HCT116 (cell line): ENCODE measurements around the gene CPTP.

Experiments
- EGR1 ChIP-seq: IDR thresholded peaks from 2 replicates; pipeline ENCODE4 v1.6.1; 2012; ENCODE audit warnings: low read depth
- EZH2 ChIP-seq: fragments of 200-600 bp; sonication (generic); IDR thresholded peaks from 2 replicates; pipeline ENCODE4 v1.6.1; 2017; ENCODE audit warnings: antibody characterized with exemption, mixed run types
- FOSL1 ChIP-seq: IDR thresholded peaks from 2 replicates; pipeline ENCODE4 v1.6.1; 2012; ENCODE audit warnings: low read depth
- POLR2A ChIP-seq: IDR thresholded peaks from 2 replicates; pipeline ENCODE4 v1.7.0; 2011; ENCODE audit warnings: borderline replicate concordance; ENCODE audit not compliant: insufficient read depth, insufficient read length; ENCODE audit errors: extremely low read depth
- POLR2AphosphoS5 ChIP-seq: IDR thresholded peaks from 2 replicates; pipeline ENCODE4 v1.6.1; 2011; ENCODE audit warnings: mild to moderate bottlenecking, low read depth, low read length, moderate library complexity
- RAD21 ChIP-seq: IDR thresholded peaks from 2 replicates; pipeline ENCODE4 v1.6.1; 2012; ENCODE audit warnings: low read depth, mild to moderate bottlenecking
- REST ChIP-seq: IDR thresholded peaks from 2 replicates; pipeline ENCODE4 v1.6.1; 2012; ENCODE audit warnings: low read depth
- SIN3A ChIP-seq: IDR thresholded peaks from 2 replicates; pipeline ENCODE4 v1.6.1; 2012; ENCODE audit warnings: low read depth
- SP1 ChIP-seq: IDR thresholded peaks from 2 replicates; pipeline ENCODE4 v1.6.1; 2012; ENCODE audit warnings: low read depth
- TCF7L2 ChIP-seq: IDR thresholded peaks from 2 replicates; pipeline ENCODE4 v1.7.0; 2011; ENCODE audit warnings: borderline replicate concordance, inconsistent platforms; ENCODE audit not compliant: insufficient read depth, insufficient read length; ENCODE audit errors: extremely low read depth
- YY1 ChIP-seq: IDR thresholded peaks from 2 replicates; pipeline ENCODE4 v1.6.1; 2011; ENCODE audit warnings: low read length, low read depth, moderate library complexity, mild to moderate bottlenecking; ENCODE audit not compliant: insufficient replicate concordance; ENCODE audit errors: extremely low read depth
- TF ChIP-seq, protein P1 (sequence below), 3 experiments: fragments of 200-600 bp in 1 of 3; sonication (generic) in 1 of 3; IDR thresholded peaks in 2 of 3; conservative IDR thresholded peaks in 1 of 3; 2 replicates each; pipeline ENCODE4 v1.5.1; 2012 to 2017; ENCODE audit warnings: low read depth in 2 of 3, low read length in 2 of 3, antibody characterized with exemption in 1 of 3, borderline replicate concordance in 1 of 3, control low read depth in 1 of 3, mild to moderate bottlenecking in 1 of 3, mixed read lengths in 1 of 3, mixed run types in 1 of 3, moderate library complexity in 1 of 3; ENCODE audit not compliant: insufficient read depth in 1 of 3
- TF ChIP-seq, protein P2 (sequence below): IDR thresholded peaks from 2 replicates; pipeline ENCODE4 v1.6.1; 2012

DNA sequence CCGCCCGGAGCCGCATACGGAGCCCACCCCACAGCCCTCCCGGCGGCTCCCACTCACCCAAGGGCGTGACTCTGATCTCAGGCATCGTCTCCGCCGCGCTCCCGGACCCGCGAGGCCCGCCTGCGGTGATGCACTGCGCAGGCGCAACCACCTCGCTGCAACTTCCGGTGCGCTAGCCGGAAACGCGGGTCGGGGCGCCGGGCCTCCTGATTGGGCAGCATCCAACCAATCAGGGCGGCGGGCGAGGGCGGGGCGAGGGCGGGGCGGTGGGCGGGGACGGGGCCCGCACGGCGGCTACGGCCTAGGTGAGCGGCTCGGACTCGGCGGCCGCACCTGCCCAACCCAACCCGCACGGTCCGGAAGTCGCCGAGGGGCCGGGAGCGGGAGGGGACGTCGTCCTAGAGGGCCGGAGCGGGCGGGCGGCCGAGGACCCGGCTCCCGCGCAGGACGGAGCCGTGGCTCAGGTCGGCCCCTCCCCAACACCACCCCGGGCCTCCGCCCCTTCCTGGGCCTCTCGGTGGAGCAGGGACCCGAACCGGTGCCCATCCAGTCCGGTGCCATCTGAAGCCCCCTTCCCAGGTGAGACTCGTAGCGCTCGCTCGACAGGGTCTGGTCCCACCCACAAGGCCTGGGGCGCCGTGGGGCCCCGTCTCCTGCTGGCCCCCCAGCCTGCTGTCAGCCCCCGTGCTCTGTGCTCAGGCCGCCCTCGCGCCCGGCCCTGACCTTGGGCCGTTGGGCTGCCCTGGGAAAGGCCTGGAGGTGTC is at the start of gene CPTP, which contains the start of gene INTS11:
- TF ChIP-seq REST = no peak
- peak; percentile 90 for TF ChIP-seq POLR2AphosphoS5
- TF ChIP-seq TCF7L2 = no peak
- TF ChIP-seq POLR2A = peak; percentile 56
- TF ChIP-seq, protein P1, sequence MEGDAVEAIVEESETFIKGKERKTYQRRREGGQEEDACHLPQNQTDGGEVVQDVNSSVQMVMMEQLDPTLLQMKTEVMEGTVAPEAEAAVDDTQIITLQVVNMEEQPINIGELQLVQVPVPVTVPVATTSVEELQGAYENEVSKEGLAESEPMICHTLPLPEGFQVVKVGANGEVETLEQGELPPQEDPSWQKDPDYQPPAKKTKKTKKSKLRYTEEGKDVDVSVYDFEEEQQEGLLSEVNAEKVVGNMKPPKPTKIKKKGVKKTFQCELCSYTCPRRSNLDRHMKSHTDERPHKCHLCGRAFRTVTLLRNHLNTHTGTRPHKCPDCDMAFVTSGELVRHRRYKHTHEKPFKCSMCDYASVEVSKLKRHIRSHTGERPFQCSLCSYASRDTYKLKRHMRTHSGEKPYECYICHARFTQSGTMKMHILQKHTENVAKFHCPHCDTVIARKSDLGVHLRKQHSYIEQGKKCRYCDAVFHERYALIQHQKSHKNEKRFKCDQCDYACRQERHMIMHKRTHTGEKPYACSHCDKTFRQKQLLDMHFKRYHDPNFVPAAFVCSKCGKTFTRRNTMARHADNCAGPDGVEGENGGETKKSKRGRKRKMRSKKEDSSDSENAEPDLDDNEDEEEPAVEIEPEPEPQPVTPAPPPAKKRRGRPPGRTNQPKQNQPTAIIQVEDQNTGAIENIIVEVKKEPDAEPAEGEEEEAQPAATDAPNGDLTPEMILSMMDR (IDR thresholded peaks at IDR 0.05 in 2 of 3, conservative IDR thresholded peaks at IDR 0.05 in 1 of 3; ENCODE audit: borderline replicate concordance in 1 of 3, insufficient read depth in 1 of 3, low read depth in 2 of 3, low read length in 2 of 3) = no peak
- TF ChIP-seq SP1 = peak; percentile 76
- TF ChIP-seq EGR1 = no peak
- TF ChIP-seq RAD21 = no peak
- peak; percentile 64 for TF ChIP-seq SIN3A
- TF ChIP-seq EZH2 = no peak
- TF ChIP-seq, protein P2, sequence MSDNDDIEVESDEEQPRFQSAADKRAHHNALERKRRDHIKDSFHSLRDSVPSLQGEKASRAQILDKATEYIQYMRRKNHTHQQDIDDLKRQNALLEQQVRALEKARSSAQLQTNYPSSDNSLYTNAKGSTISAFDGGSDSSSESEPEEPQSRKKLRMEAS = peak; percentile 74
- TF ChIP-seq YY1 = no peak
- no peak for TF ChIP-seq FOSL1
